Stimulated activated naive CD8-positive, alpha-beta T cell treated with anti-CD3 and anti-CD28 coated beads, Interleukin-15, Interleukin-2, amounts not matched to agents 100 U/mL and 50 U/mL, for 24 hours (primary cell): ENCODE data around the gene JARID2.

Source experiments
- ATAC-seq: fragments of 150-1000 bp; cut with Tn5 transposase; one replicate; pipeline ENCODE4 v1.10.0; 2021
- DNase-seq: peaks from one replicate; pipeline ENCODE4 v3.0.0; 2021

Gene JARID2

GRCh38 chr6:15264902-15265761 lies 19.3 kb downstream of the JARID2 start:
- no peak for ATAC-seq
- no peak for DNase-seq

GRCh38 chr6:15265787-15266186 lies 19.9 kb downstream of the JARID2 start:
- no peak for ATAC-seq
- no peak for DNase-seq

- DNase-seq = no peak
These were observed 20.6 kb downstream of the JARID2 start for GRCh38 chr6:15266423-15266996.

GRCh38 chr6:15267221-15267620 lies 21.4 kb downstream of the JARID2 start:
- DNase-seq = no peak
- no peak for ATAC-seq

More at GRCh38 chr6:15266423-15266996, 20.6 kb downstream of the JARID2 start:
- ATAC-seq = no peak

DNA sequence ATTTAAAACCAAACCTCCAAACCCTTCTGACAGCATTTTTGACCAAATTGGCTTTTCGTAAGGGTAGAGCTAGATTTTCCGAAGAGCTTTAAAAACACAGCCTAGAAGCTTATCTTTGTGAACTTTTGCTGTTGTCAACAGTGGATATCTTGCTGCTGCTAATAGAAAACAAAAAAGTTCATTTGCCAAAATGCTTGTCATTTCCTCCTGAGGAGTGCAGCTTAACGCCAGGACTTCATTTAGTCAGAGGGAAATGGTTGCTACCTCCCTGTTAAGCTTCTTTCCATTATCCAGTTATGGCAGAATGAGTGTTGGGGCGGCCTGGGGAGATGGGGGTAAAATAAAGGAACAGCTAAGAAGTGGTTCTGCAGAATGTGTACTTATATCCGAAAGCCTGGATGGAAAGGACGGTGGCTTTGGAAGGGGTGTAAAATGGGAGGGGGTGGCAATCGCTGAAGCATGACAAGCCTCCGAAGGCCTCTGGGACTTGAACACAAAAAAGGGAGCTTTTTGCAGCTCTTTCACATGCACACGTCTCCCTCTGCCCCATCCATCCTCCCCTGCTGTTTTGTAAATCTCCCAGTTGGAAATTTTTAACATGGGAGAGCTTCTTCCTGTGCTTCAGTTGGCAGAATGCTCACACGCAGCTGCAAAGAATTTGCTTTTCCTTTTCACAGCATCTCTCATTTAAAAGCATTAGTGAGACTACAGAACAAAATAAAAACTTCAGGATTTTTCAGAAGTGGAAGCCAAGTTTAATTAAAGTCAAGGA lies 22.5 kb downstream of the JARID2 start:
- ATAC-seq = peak; percentile 7
- no peak for DNase-seq

- no peak for ATAC-seq
- DNase-seq = no peak
These were observed 23.1 kb downstream of the JARID2 start for GRCh38 chr6:15269011-15269410.

GRCh38 chr6:15269619-15270018 lies 23.8 kb downstream of the JARID2 start:
- ATAC-seq = no peak
- no peak for DNase-seq

GRCh38 chr6:15270402-15270801 lies 24.5 kb downstream of the JARID2 start:
- ATAC-seq = no peak

DNA sequence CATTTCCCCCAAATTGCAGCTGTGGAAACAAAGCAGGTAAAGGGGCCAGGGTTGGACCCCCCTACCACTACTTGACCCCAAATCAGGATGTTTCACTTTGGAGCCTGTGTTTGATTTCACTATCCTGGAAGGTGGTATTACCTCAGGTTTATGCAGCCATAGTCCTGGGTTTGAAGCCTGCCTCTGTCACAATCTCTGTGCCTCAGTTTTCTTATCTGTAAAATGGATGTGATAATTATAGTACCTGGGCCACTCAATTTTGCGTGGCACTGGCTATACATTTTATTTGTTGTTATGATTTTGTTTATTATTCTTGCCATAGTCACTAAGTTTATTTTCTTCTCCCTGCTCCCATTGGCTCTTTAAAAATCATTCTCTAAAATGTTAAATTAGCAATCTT lies 26.7 kb downstream of the JARID2 start:
- DNase-seq = no peak
- no peak for ATAC-seq

More at GRCh38 chr6:15270402-15270801, 24.5 kb downstream of the JARID2 start:
- no peak for DNase-seq

DNA sequence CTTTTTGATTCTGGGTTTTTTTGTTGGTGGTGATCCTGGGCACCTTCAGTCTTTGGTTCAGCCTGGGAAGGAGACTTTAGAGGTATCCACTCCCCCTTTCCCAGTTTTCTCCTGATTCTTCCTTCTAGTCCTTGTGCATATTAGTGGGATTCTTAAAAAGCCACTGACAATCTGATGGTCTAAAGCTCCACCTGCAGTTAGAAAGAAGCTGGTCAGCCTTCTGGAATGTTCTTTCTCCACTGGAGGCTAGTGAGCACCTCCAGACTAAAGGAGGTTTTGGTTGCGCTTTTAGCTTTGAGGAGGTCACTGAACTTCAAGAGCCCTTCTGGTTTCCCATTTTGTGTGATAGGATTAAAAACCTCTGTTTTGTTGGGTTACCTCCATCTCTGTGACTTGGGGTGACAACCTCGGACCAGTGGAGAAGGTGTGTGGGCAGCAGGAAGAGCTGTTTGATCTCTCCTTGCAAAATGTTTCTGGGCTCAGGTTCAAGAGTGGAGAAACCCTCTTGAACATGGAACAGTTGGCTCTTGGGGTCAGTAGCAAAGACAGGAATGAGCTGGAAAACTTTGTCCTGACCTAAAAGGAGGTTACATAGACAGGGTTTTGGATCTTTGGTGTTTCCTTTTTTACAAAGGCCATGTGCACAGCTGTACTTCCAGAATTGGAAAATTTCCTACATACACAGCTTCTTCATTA lies 29.0 kb downstream of the JARID2 start:
- no peak for DNase-seq
- ATAC-seq = no peak

DNA sequence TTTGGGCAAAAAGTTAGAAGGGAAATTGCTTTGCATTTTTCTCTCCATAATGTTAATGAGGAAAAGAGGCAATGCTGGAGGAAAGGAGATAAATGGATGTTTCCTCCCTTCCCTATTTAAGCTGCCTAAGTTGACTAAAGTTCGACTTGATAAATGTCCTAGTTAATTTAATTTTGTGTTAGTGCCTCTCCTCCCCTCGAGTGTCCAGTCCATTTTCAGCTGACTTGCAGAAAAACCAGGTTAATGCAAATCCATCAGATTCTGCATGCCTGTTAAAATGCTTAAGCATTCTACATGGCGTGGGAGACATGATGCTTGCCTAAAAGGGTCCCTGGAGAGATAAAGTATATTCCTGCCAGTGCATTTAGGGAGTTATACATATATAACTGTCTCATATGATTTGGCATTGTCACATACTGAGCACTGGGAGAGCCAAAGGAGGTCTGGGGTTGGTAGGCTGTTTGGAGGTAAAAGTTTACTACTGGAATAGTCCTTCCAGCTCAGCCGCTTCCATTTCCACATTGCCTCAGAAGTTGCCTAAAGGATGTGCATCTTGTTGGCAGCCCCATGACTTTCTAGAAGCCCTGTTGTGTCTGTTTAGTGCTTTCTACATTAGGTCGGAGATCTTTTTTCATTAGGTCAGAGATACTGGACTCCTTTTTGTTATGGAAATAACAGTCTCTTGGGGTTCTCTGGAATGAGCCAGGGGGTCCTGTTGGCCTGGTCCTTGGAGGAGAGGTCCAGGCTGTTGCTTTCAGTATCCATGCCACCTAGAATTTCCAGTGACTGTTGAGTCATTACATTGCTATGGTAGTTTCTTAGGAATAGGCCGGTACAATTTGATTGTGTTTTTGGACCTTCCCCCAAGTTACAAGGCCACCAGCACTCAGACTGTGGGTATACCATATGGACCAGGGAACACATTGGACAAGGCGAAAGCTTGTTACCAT lies 30.4 kb downstream of the JARID2 start:
- no peak for DNase-seq

DNA sequence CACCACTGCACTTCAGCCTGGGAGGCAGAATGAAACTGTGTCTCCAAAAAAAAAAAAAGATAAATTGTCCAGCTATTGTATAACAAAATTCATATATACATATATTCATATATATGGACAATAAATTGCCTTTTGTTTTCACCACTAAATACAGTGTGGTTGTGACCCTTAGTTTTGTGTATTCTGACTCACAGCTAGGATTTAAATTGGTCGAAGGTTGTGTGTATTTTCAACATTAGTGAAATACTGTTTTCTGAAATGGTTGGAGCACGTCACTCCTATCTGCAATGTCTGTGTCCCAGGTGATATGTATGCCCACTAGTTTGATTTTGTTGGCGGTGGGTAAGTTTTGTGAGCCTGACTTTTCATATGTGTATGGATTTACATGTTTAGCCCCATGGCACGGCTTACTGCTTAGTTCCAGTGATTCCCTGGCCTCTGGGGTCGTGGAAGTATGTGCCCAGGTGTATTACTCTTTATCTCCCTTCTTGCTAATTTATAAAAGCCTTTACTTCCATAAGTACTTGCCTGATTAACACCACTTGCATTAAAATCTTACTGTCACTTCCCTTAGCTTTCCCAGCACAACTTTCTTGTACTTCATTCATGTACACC lies 33.3 kb downstream of the JARID2 start:
- ATAC-seq (no peak), DNase-seq (no peak)

More for the DNA sequence above, 30.4 kb downstream of the JARID2 start:
- ATAC-seq = no peak

- DNase-seq = no peak
- no peak for ATAC-seq
These were observed 34.2 kb downstream of the JARID2 start for GRCh38 chr6:15280028-15280427.

DNA sequence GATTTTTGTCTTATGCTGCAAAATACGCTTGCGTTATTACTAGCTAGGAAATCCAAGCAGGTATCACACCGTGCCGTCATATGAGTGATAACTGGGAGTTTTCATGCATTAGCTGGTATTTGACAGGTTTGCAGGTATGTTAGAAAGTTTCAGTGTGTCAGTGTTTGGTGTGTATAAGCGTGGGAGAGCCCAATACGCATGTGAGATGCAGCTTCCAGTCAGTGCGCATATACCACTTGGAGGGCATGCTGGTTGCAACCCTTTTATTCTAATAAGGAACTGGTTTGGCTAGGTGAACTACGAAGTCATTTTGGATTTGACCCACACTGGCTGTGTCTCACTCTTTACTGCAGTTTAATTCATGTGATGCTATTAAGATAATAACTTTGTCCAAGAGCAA lies 35.1 kb downstream of the JARID2 start:
- no peak for DNase-seq
- ATAC-seq = no peak

DNA sequence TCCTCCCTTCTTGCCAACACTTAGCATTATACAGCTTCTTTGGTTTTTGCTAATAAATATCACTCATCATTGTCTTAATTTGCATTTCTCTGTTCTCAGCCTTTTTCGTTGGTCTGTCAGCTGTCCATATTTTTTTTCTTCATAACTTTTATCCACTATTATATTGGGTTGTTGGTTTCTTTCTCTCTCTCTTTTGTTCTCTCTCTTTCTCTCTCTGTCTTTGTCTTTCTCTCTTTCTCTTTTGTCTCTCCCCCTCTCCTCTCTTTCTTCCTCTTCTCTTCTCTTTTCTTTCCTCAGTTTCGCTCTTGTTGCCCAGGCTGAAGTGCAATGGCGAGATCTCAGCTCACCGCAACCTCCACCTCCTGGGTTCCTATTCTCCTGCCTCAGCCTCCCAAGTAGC lies 36.5 kb downstream of the JARID2 start:
- ATAC-seq = no peak

GRCh38 chr6:15283986-15284361 lies 38.1 kb downstream of the JARID2 start:
- ATAC-seq = no peak
- no peak for DNase-seq

More for the DNA sequence above, 36.5 kb downstream of the JARID2 start:
- DNase-seq = no peak

- ATAC-seq (no peak), DNase-seq (no peak)
These were observed 38.9 kb downstream of the JARID2 start for GRCh38 chr6:15284743-15285142.

- ATAC-seq (no peak), DNase-seq (no peak)
These were observed 39.9 kb downstream of the JARID2 start for GRCh38 chr6:15285682-15286294.

DNA sequence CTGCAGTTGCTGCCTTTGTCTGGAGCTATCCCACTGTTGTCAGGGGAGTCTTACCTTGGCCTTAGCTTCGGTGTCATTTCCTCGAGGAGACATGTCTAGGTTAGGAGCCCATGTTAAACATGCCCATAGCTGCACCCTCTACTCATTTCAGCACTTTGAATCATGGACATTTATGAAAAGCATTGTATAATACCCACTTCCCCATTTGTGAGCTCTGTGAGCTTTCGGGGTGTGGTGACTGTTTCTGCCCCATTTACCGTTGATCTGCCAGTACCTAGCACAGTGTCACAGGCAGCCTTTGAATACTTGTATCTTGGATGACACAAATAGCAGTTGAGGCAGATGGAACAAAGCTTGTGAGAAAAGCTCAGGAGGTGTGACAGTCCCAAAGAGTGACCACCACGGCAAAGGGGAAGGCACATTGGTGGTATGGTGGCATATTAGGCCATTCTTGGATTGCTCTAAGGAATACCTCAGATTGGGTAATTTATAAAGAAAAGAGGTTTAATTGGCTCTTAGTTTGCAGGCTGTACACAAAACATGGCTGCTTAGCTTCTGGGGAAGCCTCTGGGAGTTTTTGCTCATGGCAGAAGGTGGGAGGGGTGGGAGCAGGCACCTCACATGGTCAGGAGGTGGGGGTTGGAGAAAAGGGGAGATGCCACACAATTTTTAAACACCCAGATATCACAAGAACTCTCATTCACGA lies 42.0 kb downstream of the JARID2 start:
- DNase-seq (no peak), ATAC-seq (peak; percentile 26)

DNA sequence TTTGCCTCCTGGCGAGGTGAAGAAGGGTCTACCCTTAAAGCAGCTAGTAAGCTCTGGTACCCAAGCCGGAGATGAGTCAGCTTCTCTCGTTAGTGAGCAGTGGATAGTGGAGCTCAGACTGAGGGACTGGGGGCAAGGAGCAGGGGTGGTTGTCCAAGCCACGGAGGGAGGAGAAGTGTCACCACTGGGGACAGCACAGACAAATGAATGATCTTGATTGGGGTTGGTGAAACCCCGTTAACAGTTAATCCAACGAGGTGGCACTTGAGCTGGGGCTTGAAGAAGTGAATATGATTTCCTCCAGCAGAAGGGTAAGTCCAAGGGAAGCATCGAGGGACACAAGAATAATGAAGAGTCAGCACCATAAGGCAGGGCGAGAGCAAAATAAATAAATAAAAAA lies 43.0 kb downstream of the JARID2 start:
- DNase-seq (no peak), ATAC-seq (no peak)
